Activated CD8-positive, alpha-beta memory T cell treated with anti-CD3 and anti-CD28 coated beads for 24 hours (primary cell): ENCODE measurements around the gene KDM6A.
"Not testable (repeated sequence)": the region's sequence is repeated elsewhere in the genome, so short reads cannot be mapped to it uniquely, and the experiment has no call there.

ENCODE experiments used
- DNase-seq: peaks from one replicate; pipeline ENCODE4 v3.0.0-alpha.2; 2020

Gene KDM6A

GRCh38 chrX:44931441-44931973 is 58.5 kb downstream of the KDM6A start:
- no peak for DNase-seq

- no peak for DNase-seq
These were observed 62.2 kb downstream of the KDM6A start for GRCh38 chrX:44935172-44935571.

GRCh38 chrX:44935640-44936039 is 62.7 kb downstream of the KDM6A start:
- DNase-seq, result no peak

GRCh38 chrX:44937606-44938005 is 64.6 kb downstream of the KDM6A start:
- DNase-seq, result no peak

- no peak for DNase-seq
These were observed 65.1 kb downstream of the KDM6A start for GRCh38 chrX:44938111-44938510.

- DNase-seq, result not testable (repeated sequence)
These were observed 67.6 kb downstream of the KDM6A start for GRCh38 chrX:44940541-44940940.

- DNase-seq, result no peak
These were observed 70.0 kb downstream of the KDM6A start for GRCh38 chrX:44943007-44943406.

GRCh38 chrX:44944894-44945293 is 71.9 kb downstream of the KDM6A start:
- no peak for DNase-seq

GRCh38 chrX:44945736-44946135 is 72.7 kb downstream of the KDM6A start:
- DNase-seq, result no peak

- DNase-seq, result no peak
These were observed 73.8 kb downstream of the KDM6A start for GRCh38 chrX:44946771-44947170.

- no peak for DNase-seq
These were observed 75.0 kb downstream of the KDM6A start for GRCh38 chrX:44947995-44948394.

- no peak for DNase-seq
These were observed 75.4 kb downstream of the KDM6A start for GRCh38 chrX:44948406-44948805.

GRCh38 chrX:44949125-44949524 is 76.1 kb downstream of the KDM6A start:
- no peak for DNase-seq

GRCh38 chrX:44950471-44951366 is 77.7 kb downstream of the KDM6A start:
- not testable (repeated sequence) for DNase-seq

- no peak for DNase-seq
These were observed 78.6 kb downstream of the KDM6A start for GRCh38 chrX:44951572-44952067.

- DNase-seq, result no peak
These were observed 79.5 kb downstream of the KDM6A start for GRCh38 chrX:44952329-44953027.

- no peak for DNase-seq
These were observed 80.9 kb downstream of the KDM6A start for GRCh38 chrX:44953734-44954502.

GRCh38 chrX:44954562-44954961 is 81.6 kb downstream of the KDM6A start:
- DNase-seq, result no peak

- DNase-seq, result no peak
These were observed 84.9 kb downstream of the KDM6A start for GRCh38 chrX:44957848-44958247.

- no peak for DNase-seq
These were observed 85.5 kb downstream of the KDM6A start for GRCh38 chrX:44958480-44958879.

- no peak for DNase-seq
These were observed 89.0 kb downstream of the KDM6A start for GRCh38 chrX:44961817-44962607.

- no peak for DNase-seq
These were observed 90.0 kb downstream of the KDM6A start for GRCh38 chrX:44962944-44963343.
